HG02943 (cell line): ENCODE measurements around the gene PHF24.
"Not testable (repeated sequence)": the region's sequence is repeated elsewhere in the genome, so short reads cannot be mapped to it uniquely, and the experiment has no call there.

Experiments
- ATAC-seq: cut with Tn5 transposase; IDR thresholded peaks from one replicate; pipeline ENCODE4 v1.9.1; 2021; ENCODE audit warnings: mild to moderate bottlenecking, low read depth, moderate library complexity; ENCODE audit not compliant: unreplicated experiment

PHF24 gene

GRCh38 chr9:34957492-34958410 is at the start of gene PHF24:
TSS of gene PHF24 (plus strand) at chr9:34958285. CDS start at chr9:34971299, 13,014 bp downstream.
- no peak for ATAC-seq

GRCh38 chr9:34927061-34927460 is 31.0 kb upstream of the PHF24 start:
- ATAC-seq, result no peak

- ATAC-seq, result no peak
These were observed 29.2 kb upstream of the PHF24 start for GRCh38 chr9:34928921-34929320.

- no peak for ATAC-seq
These were observed 28.5 kb upstream of the PHF24 start for GRCh38 chr9:34929506-34930102.

GRCh38 chr9:34939989-34940388 is 18.1 kb upstream of the PHF24 start:
- not testable (repeated sequence) for ATAC-seq

GRCh38 chr9:34948451-34948850 is 9.6 kb upstream of the PHF24 start:
- no peak for ATAC-seq

- ATAC-seq, result no peak
These were observed 3.9 kb upstream of the PHF24 start for GRCh38 chr9:34954225-34954624.

GRCh38 chr9:34956066-34956465 is 2.0 kb upstream of the PHF24 start:
- ATAC-seq, result not testable (repeated sequence)

- ATAC-seq, result no peak
These were observed 1.4 kb upstream of the PHF24 start for GRCh38 chr9:34956648-34957047.

GRCh38 chr9:34958411-34958982 is 412 bp downstream of the PHF24 start:
- ATAC-seq, result no peak

GRCh38 chr9:34959461-34959860 is 1.4 kb downstream of the PHF24 start:
- ATAC-seq, result no peak

- ATAC-seq, result no peak
These were observed 3.7 kb downstream of the PHF24 start for GRCh38 chr9:34961574-34962490.

GRCh38 chr9:34962546-34962945 is 4.5 kb downstream of the PHF24 start:
- no peak for ATAC-seq

GRCh38 chr9:34963552-34963951 is 5.5 kb downstream of the PHF24 start:
- no peak for ATAC-seq

GRCh38 chr9:34964458-34964857 is 6.4 kb downstream of the PHF24 start:
- ATAC-seq, result no peak

GRCh38 chr9:34971146-34971811 is 13.2 kb downstream of the PHF24 start:
- no peak for ATAC-seq

- ATAC-seq, result no peak
These were observed 16.6 kb downstream of the PHF24 start for GRCh38 chr9:34974664-34975063.

- no peak for ATAC-seq
These were observed 18.4 kb downstream of the PHF24 start for GRCh38 chr9:34976441-34976840.

GRCh38 chr9:34976992-34977391 is 18.9 kb downstream of the PHF24 start:
- no peak for ATAC-seq

- no peak for ATAC-seq
These were observed 22.2 kb downstream of the PHF24 start for GRCh38 chr9:34980181-34980761.
